GM23338 (cell line): ENCODE data around the gene MIPEP. TPM values are rescaled to one million over a fixed set of nuclear protein-coding genes. Genes with fewer than 3 reads are reported as not detected.

Source experiments
- ATAC-seq: fragments of 200-7000 bp; cut with Tn5 transposase; 3 replicates; pipeline ENCODE4 v1.9.1; 2020
- DNase-seq: peaks from one replicate; pipeline ENCODE4 v3.0.0-alpha.2; 2015; ENCODE audit warnings: low spot score
- H2AFZ ChIP-seq: fragments of 200-600 bp; sonication (generic); 2 replicates; pipeline ENCODE4 v1.8.0; 2016; ENCODE audit warnings: antibody characterized with exemption, mild to moderate bottlenecking, moderate library complexity
- H3F3A ChIP-seq: fragments of 200-600 bp; sonication (generic); replicated peaks from 2 replicates; pipeline ENCODE4 v1.8.0; 2017; ENCODE audit warnings: antibody characterized with exemption, mixed run types, low read depth
- H3K27ac ChIP-seq: fragments of 200-600 bp; sonication (generic); 2 replicates; pipeline ENCODE4 v1.6.1; 2016; ENCODE audit warnings: low read depth
- H3K27me3 ChIP-seq: fragments of 200-600 bp; sonication (generic); 2 replicates; pipeline ENCODE4 v1.8.0; 2016; ENCODE audit warnings: mild to moderate bottlenecking, mixed run types, moderate library complexity; ENCODE audit not compliant: insufficient read depth
- H3K36me3 ChIP-seq: fragments of 200-600 bp; sonication (generic); 2 replicates; pipeline ENCODE4 v1.8.0; 2016; ENCODE audit warnings: mild to moderate bottlenecking; ENCODE audit not compliant: insufficient read depth
- H3K4me1 ChIP-seq: fragments of 200-600 bp; sonication (generic); 2 replicates; pipeline ENCODE4 v1.8.0; 2016; ENCODE audit warnings: mild to moderate bottlenecking, moderate library complexity; ENCODE audit not compliant: insufficient read depth
- H3K4me2 ChIP-seq: fragments of 200-600 bp; sonication (generic); 2 replicates; pipeline ENCODE4 v1.7.1; 2017; ENCODE audit warnings: mixed run types
- H3K4me3 ChIP-seq: fragments of 200-600 bp; sonication (generic); 2 replicates; pipeline ENCODE4 v1.6.1; 2016; ENCODE audit warnings: mixed run types
- H3K79me2 ChIP-seq: fragments of 200-600 bp; sonication (generic); replicated peaks from 2 replicates; pipeline ENCODE4 v1.8.0; 2017; ENCODE audit warnings: mild to moderate bottlenecking; ENCODE audit not compliant: insufficient read depth
- H3K9me2 ChIP-seq: fragments of 200-600 bp; sonication (generic); 2 replicates; pipeline ENCODE4 v1.8.0; 2017; ENCODE audit not compliant: insufficient read depth
- H4K20me1 ChIP-seq: fragments of 200-600 bp; sonication (generic); replicated peaks from 2 replicates; pipeline ENCODE4 v1.8.0; 2017; ENCODE audit warnings: mild to moderate bottlenecking; ENCODE audit not compliant: insufficient read depth
- H3K27ac Mint-ChIP-seq: 2 replicates; pipeline ENCODE4 v1.8.0; 2020; ENCODE audit warnings: inconsistent platforms, mild to moderate bottlenecking, moderate library complexity, mixed read lengths
- H3K27me3 Mint-ChIP-seq: 3 replicates; pipeline ENCODE4 v1.8.0; 2022; ENCODE audit warnings: low read depth, mild to moderate bottlenecking, moderate library complexity, mixed read lengths, inconsistent platforms; ENCODE audit not compliant: insufficient read depth, poor library complexity
- H3K36me3 Mint-ChIP-seq: 3 replicates; pipeline ENCODE4 v1.8.0; 2021; ENCODE audit warnings: low read depth, mild to moderate bottlenecking, inconsistent platforms, moderate library complexity, mixed read lengths
- H3K4me1 Mint-ChIP-seq: 3 replicates; pipeline ENCODE4 v1.8.0; 2020; ENCODE audit warnings: mild to moderate bottlenecking, inconsistent platforms, mixed read lengths
- H3K4me3 Mint-ChIP-seq: 3 replicates; pipeline ENCODE4 v1.8.0; 2021; ENCODE audit warnings: moderate library complexity, mild to moderate bottlenecking, inconsistent platforms, mixed read lengths
- H3K9me3 Mint-ChIP-seq: 3 replicates; pipeline ENCODE4 v1.8.0; 2020; ENCODE audit warnings: moderate library complexity, mild to moderate bottlenecking, inconsistent platforms, mixed read lengths
- CREB1 ChIP-seq: fragments of 250-450 bp; sonication (Bioruptor Pico); IDR thresholded peaks from 2 replicates; pipeline ENCODE4 v1.5.0; 2020; ENCODE audit warnings: low read depth, mild to moderate bottlenecking, moderate library complexity
- EZH2 ChIP-seq: fragments of 200-600 bp; sonication (generic); IDR thresholded peaks from one replicate; pipeline ENCODE4 v1.8.0; 2017; ENCODE audit warnings: antibody characterized with exemption, mild to moderate bottlenecking, low read depth; ENCODE audit not compliant: unreplicated experiment
- EZH2phosphoT487 ChIP-seq: fragments of 200-600 bp; sonication (generic); IDR thresholded peaks from one replicate; pipeline ENCODE4 v1.8.1; 2018; ENCODE audit warnings: antibody characterized with exemption; ENCODE audit not compliant: unreplicated experiment
- JUNB ChIP-seq: IDR thresholded peaks from one replicate; pipeline ENCODE4 v1.6.1; 2016; ENCODE audit warnings: antibody characterized with exemption; ENCODE audit not compliant: unreplicated experiment
- POLR2AphosphoS5 ChIP-seq: IDR thresholded peaks from 2 replicates; pipeline ENCODE4 v1.6.1; 2016; ENCODE audit warnings: antibody characterized with exemption, low read depth
- STAT1 ChIP-seq: IDR thresholded peaks from one replicate; pipeline ENCODE4 v1.6.1; 2016; ENCODE audit warnings: antibody characterized with exemption; ENCODE audit not compliant: unreplicated experiment
- ZNF114 ChIP-seq: fragments of 250-450 bp; sonication (Bioruptor Pico); IDR thresholded peaks from 2 replicates; pipeline ENCODE4 v1.5.0; 2020; ENCODE audit warnings: mild to moderate bottlenecking, moderate library complexity
- polyA plus RNA-seq: library from polyadenylated mRNA; unstranded; fragments of >200 nt; fragmentation: Nextera tagmentation; extraction: Ambion mirVana; gene quantifications from 2 replicates; pipeline ENCODE4 v1.2.1, GENCODE V29; 2016
- total RNA-seq: library from RNA; depleted of rRNA; stranded (reverse); fragments of >200 nt; shearing (Covaris generic); gene quantifications from 2 replicates; pipeline ENCODE4 v1.2.3, GENCODE V29; 2014
- TF ChIP-seq, protein P1 (sequence below): fragments of 250-450 bp; sonication (Bioruptor Pico); IDR thresholded peaks from 2 replicates; pipeline ENCODE4 v1.5.0; 2020; ENCODE audit warnings: mild to moderate bottlenecking, moderate library complexity

The MIPEP gene
- total and polyA plus RNA-seq, 2 experiments from 2014 or later = 20.8 to 22.5 TPM

DNA sequence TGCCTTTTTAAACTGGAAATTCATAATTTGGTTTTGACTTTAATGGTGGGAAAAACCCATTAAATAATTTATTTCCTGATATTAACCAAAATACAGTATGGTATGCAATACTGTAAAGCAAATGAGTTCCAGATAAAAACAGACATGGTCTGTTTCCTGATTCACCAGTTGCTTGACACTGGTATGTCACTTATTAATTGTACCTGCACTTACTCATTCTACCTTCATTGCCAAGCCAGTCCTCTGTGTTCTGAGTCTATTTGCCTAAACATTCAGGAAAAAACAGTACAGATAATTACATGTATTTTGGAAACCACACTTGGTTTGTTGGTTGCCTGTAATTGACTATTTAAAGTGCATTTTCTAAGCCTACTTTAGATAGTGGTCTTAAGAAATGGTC lies 159.7 kb downstream of the MIPEP start:
- no peaks in the 10 kb centered on the region for H3K9me3 Mint-ChIP-seq
- Histone ChIP-seq H4K20me1 (no peaks in the 10 kb centered on the region), H3K27me3 (no peaks in the 10 kb centered on the region), H3K9me2 (no peaks in the 10 kb centered on the region; the same call in 1 of the 2 replicates), H3K4me1 (peaks cover 7% of the 10 kb centered on the region; the same call in 1 of the 2 replicates), H2AFZ (no peak overlapping the region), H3K79me2 (no peaks in the 10 kb centered on the region), H3K4me3 (no peak overlapping the region), H3K27ac (no peak overlapping the region), H3K36me3 (no peaks in the 10 kb centered on the region), H3K4me2 (no peak overlapping the region), H3F3A (no peaks in the 10 kb centered on the region)
- H3K27me3 Mint-ChIP-seq = no peaks in the 10 kb centered on the region
- H3K36me3 Mint-ChIP-seq = no peaks in the 10 kb centered on the region; the same call in 2 of the 3 replicates
- ATAC-seq = no peak
- no peak overlapping the region for H3K4me3 Mint-ChIP-seq
- TF ChIP-seq, protein P1, sequence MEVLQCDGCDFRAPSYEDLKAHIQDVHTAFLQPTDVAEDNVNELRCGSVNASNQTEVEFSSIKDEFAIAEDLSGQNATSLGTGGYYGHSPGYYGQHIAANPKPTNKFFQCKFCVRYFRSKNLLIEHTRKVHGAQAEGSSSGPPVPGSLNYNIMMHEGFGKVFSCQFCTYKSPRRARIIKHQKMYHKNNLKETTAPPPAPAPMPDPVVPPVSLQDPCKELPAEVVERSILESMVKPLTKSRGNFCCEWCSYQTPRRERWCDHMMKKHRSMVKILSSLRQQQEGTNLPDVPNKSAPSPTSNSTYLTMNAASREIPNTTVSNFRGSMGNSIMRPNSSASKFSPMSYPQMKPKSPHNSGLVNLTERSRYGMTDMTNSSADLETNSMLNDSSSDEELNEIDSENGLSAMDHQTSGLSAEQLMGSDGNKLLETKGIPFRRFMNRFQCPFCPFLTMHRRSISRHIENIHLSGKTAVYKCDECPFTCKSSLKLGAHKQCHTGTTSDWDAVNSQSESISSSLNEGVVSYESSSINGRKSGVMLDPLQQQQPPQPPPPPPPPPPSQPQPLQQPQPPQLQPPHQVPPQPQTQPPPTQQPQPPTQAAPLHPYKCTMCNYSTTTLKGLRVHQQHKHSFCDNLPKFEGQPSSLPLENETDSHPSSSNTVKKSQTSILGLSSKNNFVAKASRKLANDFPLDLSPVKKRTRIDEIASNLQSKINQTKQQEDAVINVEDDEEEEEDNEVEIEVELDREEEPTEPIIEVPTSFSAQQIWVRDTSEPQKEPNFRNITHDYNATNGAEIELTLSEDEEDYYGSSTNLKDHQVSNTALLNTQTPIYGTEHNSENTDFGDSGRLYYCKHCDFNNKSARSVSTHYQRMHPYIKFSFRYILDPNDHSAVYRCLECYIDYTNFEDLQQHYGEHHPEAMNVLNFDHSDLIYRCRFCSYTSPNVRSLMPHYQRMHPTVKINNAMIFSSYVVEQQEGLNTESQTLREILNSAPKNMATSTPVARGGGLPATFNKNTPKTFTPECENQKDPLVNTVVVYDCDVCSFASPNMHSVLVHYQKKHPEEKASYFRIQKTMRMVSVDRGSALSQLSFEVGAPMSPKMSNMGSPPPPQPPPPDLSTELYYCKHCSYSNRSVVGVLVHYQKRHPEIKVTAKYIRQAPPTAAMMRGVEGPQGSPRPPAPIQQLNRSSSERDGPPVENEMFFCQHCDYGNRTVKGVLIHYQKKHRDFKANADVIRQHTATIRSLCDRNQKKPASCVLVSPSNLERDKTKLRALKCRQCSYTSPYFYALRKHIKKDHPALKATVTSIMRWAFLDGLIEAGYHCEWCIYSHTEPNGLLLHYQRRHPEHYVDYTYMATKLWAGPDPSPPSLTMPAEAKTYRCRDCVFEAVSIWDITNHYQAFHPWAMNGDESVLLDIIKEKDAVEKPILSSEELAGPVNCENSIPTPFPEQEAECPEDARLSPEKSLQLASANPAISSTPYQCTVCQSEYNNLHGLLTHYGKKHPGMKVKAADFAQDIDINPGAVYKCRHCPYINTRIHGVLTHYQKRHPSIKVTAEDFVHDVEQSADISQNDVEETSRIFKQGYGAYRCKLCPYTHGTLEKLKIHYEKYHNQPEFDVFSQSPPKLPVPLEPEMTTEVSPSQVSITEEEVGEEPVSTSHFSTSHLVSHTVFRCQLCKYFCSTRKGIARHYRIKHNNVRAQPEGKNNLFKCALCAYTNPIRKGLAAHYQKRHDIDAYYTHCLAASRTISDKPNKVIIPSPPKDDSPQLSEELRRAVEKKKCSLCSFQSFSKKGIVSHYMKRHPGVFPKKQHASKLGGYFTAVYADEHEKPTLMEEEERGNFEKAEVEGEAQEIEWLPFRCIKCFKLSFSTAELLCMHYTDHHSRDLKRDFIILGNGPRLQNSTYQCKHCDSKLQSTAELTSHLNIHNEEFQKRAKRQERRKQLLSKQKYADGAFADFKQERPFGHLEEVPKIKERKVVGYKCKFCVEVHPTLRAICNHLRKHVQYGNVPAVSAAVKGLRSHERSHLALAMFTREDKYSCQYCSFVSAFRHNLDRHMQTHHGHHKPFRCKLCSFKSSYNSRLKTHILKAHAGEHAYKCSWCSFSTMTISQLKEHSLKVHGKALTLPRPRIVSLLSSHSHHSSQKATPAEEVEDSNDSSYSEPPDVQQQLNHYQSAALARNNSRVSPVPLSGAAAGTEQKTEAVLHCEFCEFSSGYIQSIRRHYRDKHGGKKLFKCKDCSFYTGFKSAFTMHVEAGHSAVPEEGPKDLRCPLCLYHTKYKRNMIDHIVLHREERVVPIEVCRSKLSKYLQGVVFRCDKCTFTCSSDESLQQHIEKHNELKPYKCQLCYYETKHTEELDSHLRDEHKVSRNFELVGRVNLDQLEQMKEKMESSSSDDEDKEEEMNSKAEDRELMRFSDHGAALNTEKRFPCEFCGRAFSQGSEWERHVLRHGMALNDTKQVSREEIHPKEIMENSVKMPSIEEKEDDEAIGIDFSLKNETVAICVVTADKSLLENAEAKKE (CRISPR knock-in tag) = no peak
- TF ChIP-seq EZH2 (no peak), CREB1 (CRISPR knock-in tag) (no peak), EZH2phosphoT487 (no peak)
- no peak for DNase-seq
- H3K27ac Mint-ChIP-seq = no peak overlapping the region
- H3K4me1 Mint-ChIP-seq = peaks cover 9% of the 10 kb centered on the region

DNA sequence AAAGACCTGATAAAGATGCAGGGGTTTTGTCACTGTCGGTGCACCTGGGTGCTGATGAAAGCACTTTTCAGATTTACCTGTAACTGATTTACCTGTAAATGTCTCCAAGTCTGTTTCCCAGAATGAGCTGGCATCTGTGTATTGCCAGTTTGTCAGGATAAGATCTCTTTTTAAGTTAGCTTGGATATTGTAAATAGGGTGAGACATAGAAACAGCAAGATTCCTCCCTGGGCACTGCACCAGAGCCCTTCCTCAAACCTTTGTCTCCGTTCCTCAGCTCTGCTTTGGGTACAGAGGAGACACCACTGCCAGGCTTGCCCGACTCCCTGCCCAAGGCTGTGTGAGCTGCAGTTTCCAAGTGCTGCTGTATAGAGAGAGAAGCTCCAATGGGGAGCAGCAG lies 160.4 kb downstream of the MIPEP start:
- Histone ChIP-seq H3K4me2 (no peak overlapping the region), H3K27ac (no peak overlapping the region), H4K20me1 (no peaks in the 10 kb centered on the region)
- no peak for TF ChIP-seq STAT1
- no peak for TF ChIP-seq JUNB
- no peak for TF ChIP-seq POLR2AphosphoS5
- TF ChIP-seq EZH2phosphoT487 = no peak
- TF ChIP-seq ZNF114 (CRISPR knock-in tag) = no peak

More for the DNA sequence above, 160.4 kb downstream of the MIPEP start:
- Histone ChIP-seq H3K4me1 (peaks cover 7% of the 10 kb centered on the region; the same call in 1 of the 2 replicates), H3K27me3 (no peaks in the 10 kb centered on the region), H3K79me2 (no peaks in the 10 kb centered on the region), H3F3A (no peaks in the 10 kb centered on the region), H2AFZ (no peak overlapping the region), H3K9me2 (no peaks in the 10 kb centered on the region; the same call in 1 of the 2 replicates), H3K36me3 (no peaks in the 10 kb centered on the region), H3K4me3 (no peak overlapping the region)
- DNase-seq = no peak
- H3K36me3 Mint-ChIP-seq = no peaks in the 10 kb centered on the region; the same call in 2 of the 3 replicates
- no peak for ATAC-seq
- peaks cover 14% of the 10 kb centered on the region for H3K4me1 Mint-ChIP-seq
- no peaks in the 10 kb centered on the region for H3K9me3 Mint-ChIP-seq
- H3K27me3 Mint-ChIP-seq = no peaks in the 10 kb centered on the region
- no peak overlapping the region for H3K27ac Mint-ChIP-seq
- no peak overlapping the region for H3K4me3 Mint-ChIP-seq
